Airway epithelial cell (primary cell): ENCODE measurements around the gene ULK3. TPM values are rescaled to one million over a fixed set of nuclear protein-coding genes. Genes with fewer than 3 reads are reported as not detected.

Source experiments
- total RNA-seq: library from RNA; depleted of rRNA; stranded (reverse); fragments of >200 nt; gene quantifications from 2 replicates; pipeline ENCODE4 v1.2.3, GENCODE V29; 2015

The ULK3 gene
- total RNA-seq = 25.1 and 25.2 TPM in 2 replicates

GRCh38 chr15:74842581-74843444, at the start of gene ULK3:
ULK3 (minus strand) TSS chr15:74843156; CDS start chr15:74843105, 51 bp downstream.

GRCh38 chr15:74889883-74890664, 47.1 kb upstream of the ULK3 start, which contains the start of gene MPI:
MPI (plus strand) TSS chr15:74890042; CDS start chr15:74890074, 32 bp downstream.

GRCh38 chr15:74873036-74873755, 30.2 kb upstream of the ULK3 start, which contains the start of gene SCAMP2:
SCAMP2 (minus strand) TSS chr15:74873365; CDS start chr15:74873255, 110 bp downstream.

GRCh38 chr15:74826364-74826819, 16.6 kb downstream of the ULK3 start, which contains the start of gene CPLX3:
CPLX3 (plus strand) TSS chr15:74826627; CDS start chr15:74826704, 77 bp downstream.

GRCh38 chr15:74812533-74812932, 30.4 kb downstream of the ULK3 start, which contains the start of gene LMAN1L:
LMAN1L (plus strand) TSS chr15:74812835; CDS start chr15:74812855, 20 bp downstream.

Other genes with a start within 250 kb of the ULK3 start
- gene CLK3, start 227.3 kb downstream of the ULK3 start, total RNA-seq = 64.7 and 70.5 TPM in 2 replicates
- 8.1 and 15.2 TPM in 2 replicates for gene EDC3, start 147.1 kb downstream of the ULK3 start, total RNA-seq
- gene CYP1A1, start 117.6 kb downstream of the ULK3 start, total RNA-seq = 8.0 and 10.3 TPM in 2 replicates
- not detected in 2 replicates for gene CYP1A2, start 94.3 kb downstream of the ULK3 start, total RNA-seq
- gene CSK, start 61.1 kb downstream of the ULK3 start, total RNA-seq = 22.9 and 41.9 TPM in 2 replicates
- gene LMAN1L, start 30.3 kb downstream of the ULK3 start, total RNA-seq = not detected in 2 replicates
- gene CPLX3, start 16.5 kb downstream of the ULK3 start, total RNA-seq = not detected in 2 replicates
- gene SCAMP2, start 30.2 kb upstream of the ULK3 start, total RNA-seq = 50.1 and 89.9 TPM in 2 replicates
- gene MPI, start 46.9 kb upstream of the ULK3 start, total RNA-seq = 77.2 and 84.7 TPM in 2 replicates
- gene FAM219B, start 63.7 kb upstream of the ULK3 start, total RNA-seq = 25.5 and 26.7 TPM in 2 replicates
- gene COX5A, start 94.9 kb upstream of the ULK3 start, total RNA-seq = 188 and 227 TPM in 2 replicates
- 4.7 and 5.7 TPM in 2 replicates for gene RPP25, start 113.6 kb upstream of the ULK3 start, total RNA-seq
- gene SCAMP5, start 152.4 kb upstream of the ULK3 start, total RNA-seq = 1.9 and 4.7 TPM in 2 replicates
- 36.6 and 42.9 TPM in 2 replicates for gene PPCDC, start 180.4 kb upstream of the ULK3 start, total RNA-seq